SK-N-SH treated with all-trans-retinoic acid at 6 μM for 48 hours (cell line): ENCODE results near the gene TRPM6.

Source experiments
- ARNTL ChIP-seq: fragments of 450-650 bp; formaldehyde crosslinking; IDR thresholded peaks from 2 replicates; pipeline ENCODE4 v1.5.0; 2020; ENCODE audit warnings: low read depth, mild to moderate bottlenecking, moderate library complexity, borderline replicate concordance
- BACH2 ChIP-seq: fragments of 250-450 bp; sonication (Bioruptor Pico); IDR thresholded peaks from 2 replicates; pipeline ENCODE4 v1.9.0; 2021; ENCODE audit warnings: mild to moderate bottlenecking, borderline replicate concordance
- PATZ1 ChIP-seq: fragments of 250-450 bp; sonication (Bioruptor Pico); IDR thresholded peaks from 2 replicates; pipeline ENCODE4 v1.8.0; 2020; ENCODE audit warnings: mild to moderate bottlenecking, moderate library complexity, borderline replicate concordance
- RARB ChIP-seq: fragments of 250-450 bp; sonication (Bioruptor Pico); IDR thresholded peaks from 2 replicates; pipeline ENCODE4 v1.8.0; 2021; ENCODE audit warnings: mild to moderate bottlenecking, moderate library complexity
- TOX ChIP-seq: fragments of 250-450 bp; sonication (Bioruptor Pico); IDR thresholded peaks from 2 replicates; pipeline ENCODE4 v1.8.0; 2021; ENCODE audit warnings: mild to moderate bottlenecking, moderate library complexity, borderline replicate concordance
- TSHZ2 ChIP-seq: fragments of 250-450 bp; sonication (Bioruptor Pico); IDR thresholded peaks from 2 replicates; pipeline ENCODE4 v1.5.0; 2020; ENCODE audit warnings: mild to moderate bottlenecking, moderate library complexity
- ZC3H10 ChIP-seq: fragments of 250-450 bp; sonication (Bioruptor Pico); IDR thresholded peaks from 2 replicates; pipeline ENCODE4 v1.5.1; 2021; ENCODE audit warnings: mild to moderate bottlenecking, moderate library complexity
- ZFP3 ChIP-seq: fragments of 250-450 bp; sonication (Bioruptor Pico); IDR thresholded peaks from 2 replicates; pipeline ENCODE4 v1.5.0; 2020; ENCODE audit warnings: mild to moderate bottlenecking, moderate library complexity
- ZFP30 ChIP-seq: fragments of 450-650 bp; formaldehyde crosslinking; IDR thresholded peaks from 2 replicates; pipeline ENCODE4 v1.5.0; 2022; ENCODE audit warnings: mild to moderate bottlenecking, moderate library complexity
- TF ChIP-seq, protein P1 (sequence below): fragments of 250-450 bp; sonication (Bioruptor Pico); IDR thresholded peaks from 2 replicates; pipeline ENCODE4 v1.5.1; 2020; ENCODE audit warnings: low read depth, mild to moderate bottlenecking, moderate library complexity
- TF ChIP-seq, protein P2 (sequence below): fragments of 250-450 bp; sonication (Bioruptor Pico); IDR thresholded peaks from 2 replicates; pipeline ENCODE4 v1.8.0; 2021; ENCODE audit warnings: low read depth, mild to moderate bottlenecking, moderate library complexity, borderline replicate concordance

DNA sequence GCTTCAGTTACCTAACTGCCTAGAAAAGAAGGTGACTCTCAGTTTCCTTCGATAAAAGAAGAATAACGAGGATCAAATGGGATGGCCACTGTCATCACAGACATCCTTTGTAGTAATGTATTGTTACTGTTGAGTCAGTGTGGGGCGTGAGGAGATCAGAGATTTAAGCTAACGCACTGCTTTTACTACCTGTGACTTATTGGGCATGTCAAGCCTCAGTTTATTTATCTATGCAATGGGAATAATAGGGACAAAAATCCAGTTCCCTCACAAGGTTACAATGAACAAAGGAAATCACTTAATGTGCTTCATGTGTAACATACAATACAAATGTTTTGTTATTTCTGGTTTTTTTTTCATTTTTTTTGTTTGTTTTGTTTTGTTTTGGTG lies 255 bp upstream of the TRPM6 start:
- no peak for TF ChIP-seq ZFP30 (CRISPR knock-in tag)
- TF ChIP-seq, protein P1, sequence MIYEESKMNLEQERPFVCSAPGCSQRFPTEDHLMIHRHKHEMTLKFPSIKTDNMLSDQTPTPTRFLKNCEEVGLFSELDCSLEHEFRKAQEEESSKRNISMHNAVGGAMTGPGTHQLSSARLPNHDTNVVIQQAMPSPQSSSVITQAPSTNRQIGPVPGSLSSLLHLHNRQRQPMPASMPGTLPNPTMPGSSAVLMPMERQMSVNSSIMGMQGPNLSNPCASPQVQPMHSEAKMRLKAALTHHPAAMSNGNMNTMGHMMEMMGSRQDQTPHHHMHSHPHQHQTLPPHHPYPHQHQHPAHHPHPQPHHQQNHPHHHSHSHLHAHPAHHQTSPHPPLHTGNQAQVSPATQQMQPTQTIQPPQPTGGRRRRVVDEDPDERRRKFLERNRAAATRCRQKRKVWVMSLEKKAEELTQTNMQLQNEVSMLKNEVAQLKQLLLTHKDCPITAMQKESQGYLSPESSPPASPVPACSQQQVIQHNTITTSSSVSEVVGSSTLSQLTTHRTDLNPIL: no peak
- no peak for TF ChIP-seq TOX (CRISPR knock-in tag)
- TF ChIP-seq TSHZ2 (CRISPR knock-in tag): no peak
- TF ChIP-seq RARB (CRISPR knock-in tag): no peak
- no peak for TF ChIP-seq BACH2 (CRISPR knock-in tag)
- TF ChIP-seq ZC3H10 (CRISPR knock-in tag): no peak
- TF ChIP-seq PATZ1 (CRISPR knock-in tag): no peak
- no peak for TF ChIP-seq ARNTL (CRISPR knock-in tag)
- no peak for TF ChIP-seq ZFP3 (CRISPR knock-in tag)
- TF ChIP-seq, protein P2, sequence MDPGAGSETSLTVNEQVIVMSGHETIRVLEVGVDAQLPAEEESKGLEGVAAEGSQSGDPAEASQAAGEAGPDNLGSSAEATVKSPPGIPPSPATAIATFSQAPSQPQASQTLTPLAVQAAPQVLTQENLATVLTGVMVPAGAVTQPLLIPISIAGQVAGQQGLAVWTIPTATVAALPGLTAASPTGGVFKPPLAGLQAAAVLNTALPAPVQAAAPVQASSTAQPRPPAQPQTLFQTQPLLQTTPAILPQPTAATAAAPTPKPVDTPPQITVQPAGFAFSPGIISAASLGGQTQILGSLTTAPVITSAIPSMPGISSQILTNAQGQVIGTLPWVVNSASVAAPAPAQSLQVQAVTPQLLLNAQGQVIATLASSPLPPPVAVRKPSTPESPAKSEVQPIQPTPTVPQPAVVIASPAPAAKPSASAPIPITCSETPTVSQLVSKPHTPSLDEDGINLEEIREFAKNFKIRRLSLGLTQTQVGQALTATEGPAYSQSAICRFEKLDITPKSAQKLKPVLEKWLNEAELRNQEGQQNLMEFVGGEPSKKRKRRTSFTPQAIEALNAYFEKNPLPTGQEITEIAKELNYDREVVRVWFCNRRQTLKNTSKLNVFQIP (CRISPR knock-in tag): no peak
